Uterus (tissue), 4 donors: ENCODE measurements around the gene CEP55. TPM values are rescaled to one million over a fixed set of nuclear protein-coding genes. Genes with fewer than 3 reads are reported as not detected.

ENCODE experiments used
- DNase-seq, 2 donors: peaks; one replicate each; pipeline ENCODE4 v3.0.0-alpha.2; 2019 to 2020
- H3K27ac ChIP-seq, 2 donors: fragments of 200-600 bp; sonication (generic); 1 replicate in 1 of 2; 2 replicates in 1 of 2; pipeline ENCODE4 v1.5.1; 2016 to 2018
- H3K27me3 ChIP-seq, 2 donors: fragments of 200-600 bp; sonication (generic); one replicate each; pipeline ENCODE4 v1.5.1; 2018 to 2019; ENCODE audit warnings: control low read depth in 1 of 2
- H3K36me3 ChIP-seq, 2 donors: fragments of 200-600 bp; sonication (generic); one replicate each; pipeline ENCODE4 v1.5.1; 2019; ENCODE audit warnings: control low read depth in 1 of 2
- H3K4me1 ChIP-seq, 2 donors: fragments of 200-600 bp; sonication (generic); one replicate each; pipeline ENCODE4 v1.5.1; 2018 to 2019; ENCODE audit warnings: control low read depth in 1 of 2
- H3K4me3 ChIP-seq, 2 donors: fragments of 200-600 bp; sonication (generic); 1 replicate in 1 of 2; 2 replicates in 1 of 2; pipeline ENCODE4 v1.5.1; 2018 to 2019; ENCODE audit warnings: mild to moderate bottlenecking in 1 of 2
- H3K9me3 ChIP-seq, 2 donors: fragments of 200-600 bp; sonication (generic); one replicate each; pipeline ENCODE4 v1.5.1; 2019; ENCODE audit warnings: control low read depth in 1 of 2
- POLR2A ChIP-seq, 2 donors: fragments of 450-650 bp; IDR thresholded peaks; one replicate each; pipeline ENCODE4 v1.6.1; 2016; ENCODE audit warnings: antibody characterized with exemption in 2 of 2, mild to moderate bottlenecking in 1 of 2, moderate library complexity in 1 of 2
- intact Hi-C: fragments of 100-400 bp; cut with DNase I; formaldehyde crosslinking; loops from one replicate; pipeline ENCODE4 v1.15.1; 2023; ENCODE audit warnings: low total_unique reads
- total RNA-seq, 4 donors: library from RNA; depleted of rRNA in 3 of 4; stranded (reverse); fragments of >200 nt in 3 of 4; gene quantifications; one replicate each; pipeline versions ENCODE4 v1.1.0 to v1.2.4, GENCODE V29; 2014 to 2023
- TF ChIP-seq, protein P1 (sequence below), 4 experiments: fragments of 200-600 bp in 2 of 4; fragments of 450-650 bp in 2 of 4; sonication (generic) in 2 of 4; IDR thresholded peaks; one replicate each; pipeline ENCODE4 v1.5.1; 2016 to 2019; ENCODE audit warnings: antibody characterized with exemption in 4 of 4, mild to moderate bottlenecking in 2 of 4, moderate library complexity in 1 of 4
- donor health status: DM: yes; HTN: yes; CAD: no.

CEP55 gene
- total RNA-seq, 4 donors from 2014 or later, result under 0.01 to 13.8 TPM; not detected in 2

GRCh38 chr10:93469454-93469853 lies 27.0 kb upstream of the CEP55 start:
- H3K27me3 ChIP-seq, result no peaks in the 10 kb centered on the region
- H3K4me1 ChIP-seq, result peaks cover 8 to 14% of the 10 kb centered on the region in 2 donors
- DNase-seq, result no peak
- H3K36me3 ChIP-seq, result no peaks in the 10 kb centered on the region
- H3K27ac ChIP-seq, result peak overlapping the region; percentile 88 to 89
- TF ChIP-seq POLR2A (IDR thresholded peaks at IDR 0.05), result no peak
- TF ChIP-seq, protein P1, sequence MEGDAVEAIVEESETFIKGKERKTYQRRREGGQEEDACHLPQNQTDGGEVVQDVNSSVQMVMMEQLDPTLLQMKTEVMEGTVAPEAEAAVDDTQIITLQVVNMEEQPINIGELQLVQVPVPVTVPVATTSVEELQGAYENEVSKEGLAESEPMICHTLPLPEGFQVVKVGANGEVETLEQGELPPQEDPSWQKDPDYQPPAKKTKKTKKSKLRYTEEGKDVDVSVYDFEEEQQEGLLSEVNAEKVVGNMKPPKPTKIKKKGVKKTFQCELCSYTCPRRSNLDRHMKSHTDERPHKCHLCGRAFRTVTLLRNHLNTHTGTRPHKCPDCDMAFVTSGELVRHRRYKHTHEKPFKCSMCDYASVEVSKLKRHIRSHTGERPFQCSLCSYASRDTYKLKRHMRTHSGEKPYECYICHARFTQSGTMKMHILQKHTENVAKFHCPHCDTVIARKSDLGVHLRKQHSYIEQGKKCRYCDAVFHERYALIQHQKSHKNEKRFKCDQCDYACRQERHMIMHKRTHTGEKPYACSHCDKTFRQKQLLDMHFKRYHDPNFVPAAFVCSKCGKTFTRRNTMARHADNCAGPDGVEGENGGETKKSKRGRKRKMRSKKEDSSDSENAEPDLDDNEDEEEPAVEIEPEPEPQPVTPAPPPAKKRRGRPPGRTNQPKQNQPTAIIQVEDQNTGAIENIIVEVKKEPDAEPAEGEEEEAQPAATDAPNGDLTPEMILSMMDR (IDR thresholded peaks at IDR 0.05), result no peak
- no peaks in the 10 kb centered on the region for H3K9me3 ChIP-seq
- no peak overlapping the region for H3K4me3 ChIP-seq
- intact Hi-C loops, result no loop called here

GRCh38 chr10:93471110-93471651 lies 25.2 kb upstream of the CEP55 start:
- no peaks in the 10 kb centered on the region for H3K27me3 ChIP-seq
- intact Hi-C loops, result loop anchor here (5.0 kb wide), 1 partner anchor 34 kb away; no protein-coding TSS in a partner anchor
- H3K4me3 ChIP-seq, result no peak overlapping the region
- peaks cover 4 to 7% of the 10 kb centered on the region in 2 donors for H3K4me1 ChIP-seq
- no peaks in the 10 kb centered on the region for H3K36me3 ChIP-seq
- no peaks in the 10 kb centered on the region for H3K9me3 ChIP-seq
- no peak for TF ChIP-seq POLR2A (IDR thresholded peaks at IDR 0.05)
- TF ChIP-seq, protein P1 (IDR thresholded peaks at IDR 0.05), result no peak
- H3K27ac ChIP-seq, result peak overlapping the region; percentile 88 to 89
- peak in 1 of 2 donors; percentile 60 for DNase-seq

GRCh38 chr10:93473161-93473560 lies 23.3 kb upstream of the CEP55 start:
- H3K9me3 ChIP-seq, result no peaks in the 10 kb centered on the region
- no peak overlapping the region for H3K4me3 ChIP-seq
- peaks cover 0 to 7% of the 10 kb centered on the region in 2 donors for H3K4me1 ChIP-seq
- TF ChIP-seq POLR2A (IDR thresholded peaks at IDR 0.05), result no peak
- TF ChIP-seq, protein P1 (IDR thresholded peaks at IDR 0.05), result no peak
- H3K27ac ChIP-seq, result peak overlapping the region in 1 of 2 donors; percentile 89
- no peak for DNase-seq
- H3K27me3 ChIP-seq, result no peaks in the 10 kb centered on the region
- intact Hi-C loops, result loop anchor here (5.0 kb wide), 1 partner anchor 36 kb away; no protein-coding TSS in a partner anchor
- no peaks in the 10 kb centered on the region for H3K36me3 ChIP-seq

DNA sequence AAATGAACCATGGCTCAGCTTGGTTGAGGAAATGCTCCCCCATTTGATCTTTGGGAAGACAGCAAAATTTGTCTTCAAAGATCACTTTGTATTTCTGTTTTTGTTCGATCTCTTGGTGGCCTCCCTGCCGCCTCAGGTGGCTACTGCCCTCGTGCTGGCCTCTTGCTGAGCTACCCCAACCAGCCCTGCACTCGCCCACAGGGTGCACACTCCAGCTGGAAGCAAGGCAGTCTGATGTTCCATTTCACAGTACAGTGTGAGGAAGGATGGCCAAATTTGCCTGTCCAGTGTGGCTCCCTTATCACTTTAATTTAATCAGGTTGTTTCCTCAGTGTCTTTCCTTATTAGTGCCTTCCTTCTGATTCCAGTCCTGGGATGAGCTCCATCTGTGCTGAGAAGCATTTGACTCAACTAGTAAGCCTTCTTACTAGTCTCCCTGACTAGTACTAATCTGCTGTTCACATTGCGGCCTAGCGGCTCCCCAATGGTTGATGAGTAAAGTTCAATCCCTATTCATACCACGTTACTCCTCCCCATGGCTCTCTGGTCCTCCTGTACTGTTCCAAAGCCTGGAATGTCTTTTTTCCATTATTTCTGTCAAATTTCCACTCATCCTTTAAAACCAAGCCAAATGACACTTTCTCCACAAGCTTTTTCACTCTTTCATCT lies 22.5 kb upstream of the CEP55 start:
- intact Hi-C loops, result loop anchor here (5.0 kb wide), 1 partner anchor 37 kb away; no protein-coding TSS in a partner anchor
- H3K27me3 ChIP-seq, result no peaks in the 10 kb centered on the region
- no peak overlapping the region for H3K4me3 ChIP-seq
- H3K36me3 ChIP-seq, result no peaks in the 10 kb centered on the region
- H3K9me3 ChIP-seq, result no peaks in the 10 kb centered on the region
- no peak for DNase-seq
- H3K4me1 ChIP-seq, result peaks cover 0 to 7% of the 10 kb centered on the region in 2 donors
- peak overlapping the region; percentile 10 to 89 for H3K27ac ChIP-seq
- no peak for TF ChIP-seq POLR2A (IDR thresholded peaks at IDR 0.05)
- TF ChIP-seq, protein P1 (IDR thresholded peaks at IDR 0.05), result no peak

DNA sequence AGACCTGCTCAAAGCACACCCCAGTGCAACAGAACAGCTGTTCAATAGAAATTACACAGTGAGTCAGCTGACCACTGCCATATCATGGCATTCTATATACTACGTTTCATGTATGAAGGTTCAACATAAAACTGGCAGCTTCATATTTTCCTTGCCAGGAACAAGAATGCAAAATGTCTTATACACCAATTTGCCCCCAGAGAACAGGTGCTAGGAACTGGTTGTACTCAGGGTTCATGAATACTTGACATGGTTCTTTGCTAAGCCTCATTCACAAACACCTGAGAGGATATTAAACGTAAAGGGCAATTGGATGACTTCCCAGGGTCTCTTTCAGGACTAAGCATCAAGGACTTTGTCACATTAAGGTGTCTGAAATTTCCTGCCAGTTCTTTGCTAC lies 21.2 kb upstream of the CEP55 start:
- no peak for DNase-seq
- H3K36me3 ChIP-seq, result no peaks in the 10 kb centered on the region
- peak overlapping the region in 1 of 2 donors; percentile 89 for H3K27ac ChIP-seq
- H3K9me3 ChIP-seq, result no peaks in the 10 kb centered on the region
- H3K4me3 ChIP-seq, result no peak overlapping the region
- H3K27me3 ChIP-seq, result no peaks in the 10 kb centered on the region
- intact Hi-C loops, result no loop called here
- TF ChIP-seq POLR2A (IDR thresholded peaks at IDR 0.05), result no peak
- TF ChIP-seq, protein P1 (IDR thresholded peaks at IDR 0.05), result no peak
- peaks cover 0 to 10% of the 10 kb centered on the region in 2 donors for H3K4me1 ChIP-seq
